Measurements from ENCODE around the gene PCDHA8. TPM values are rescaled to one million over a fixed set of nuclear protein-coding genes. Genes with fewer than 3 reads are reported as not detected.
"Not testable (repeated sequence)": the region's sequence is repeated elsewhere in the genome, so short reads cannot be mapped to it uniquely, and the experiment has no call there.

Gene PCDHA8
- total RNA-seq, 1 experiment from 2014 or later = not detected

DNA sequence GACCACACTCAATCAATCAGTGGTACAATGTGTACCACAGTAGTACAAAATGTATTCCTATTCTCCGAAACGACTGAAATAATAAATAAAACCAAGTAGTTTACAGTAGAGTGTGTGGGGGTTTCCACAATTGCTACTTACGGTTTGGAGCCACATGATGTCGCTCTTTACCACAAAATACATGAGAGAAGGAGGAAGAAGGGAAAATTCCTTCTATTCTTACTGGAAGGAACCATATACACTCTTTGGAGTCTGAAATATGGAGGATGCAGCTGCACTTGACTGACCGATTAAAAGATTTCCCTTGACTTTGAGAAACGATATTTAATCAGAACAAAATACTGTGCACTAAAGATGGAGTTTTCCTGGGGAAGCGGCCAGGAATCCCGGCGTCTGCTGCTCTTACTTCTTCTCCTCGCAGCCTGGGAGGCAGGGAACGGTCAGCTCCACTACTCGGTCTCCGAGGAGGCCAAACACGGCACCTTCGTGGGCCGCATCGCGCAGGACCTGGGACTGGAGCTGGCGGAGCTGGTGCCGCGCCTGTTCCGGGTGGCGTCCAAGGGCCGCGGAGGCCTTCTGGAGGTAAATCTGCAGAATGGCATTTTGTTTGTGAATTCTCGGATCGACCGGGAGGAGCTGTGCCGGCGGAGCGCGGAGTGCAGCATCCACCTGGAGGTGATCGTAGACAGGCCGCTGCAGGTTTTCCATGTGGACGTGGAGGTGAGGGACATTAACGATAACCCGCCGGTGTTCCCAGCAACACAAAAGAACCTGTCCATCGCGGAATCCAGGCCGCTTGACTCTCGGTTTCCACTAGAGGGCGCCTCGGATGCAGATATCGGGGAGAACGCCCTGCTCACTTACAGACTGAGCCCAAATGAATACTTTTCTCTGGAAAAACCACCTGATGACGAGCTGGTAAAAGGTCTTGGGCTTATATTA is 33.9 kb upstream of the PCDHA8 start, which contains the start of gene PCDHA4:
Gene PCDHA4 (plus strand): TSS at position 235 of the 942 bp plus-strand sequence.
- Histone ChIP-seq H3K4me1 (no peaks in the 10 kb centered on the region), H3K27me3 (replicated peaks; ENCODE audit: control insufficient read depth, insufficient read depth, low read length) (no peaks in the 10 kb centered on the region), H3K36me3 (ENCODE audit: control insufficient read depth, insufficient read depth, low read length) (no peaks in the 10 kb centered on the region), H3K4me3 (ENCODE audit: low read depth, low read length) (no peak within 1 kb of the TSS), H3K9me3 (no peaks in the 10 kb centered on the region)
- CTCF ChIA-PET = no interaction called here
- POLR2A ChIA-PET = no interaction called here
- no peak within 1 kb of the TSS for H3K4me3 Mint-ChIP-seq (ENCODE audit: unreplicated experiment)
- H3K27ac Mint-ChIP-seq (ENCODE audit: unreplicated experiment) = no peak within 1 kb of the TSS
- no peaks in the 10 kb centered on the region for H3K27me3 Mint-ChIP-seq (ENCODE audit: insufficient read depth, unreplicated experiment)
- TF ChIP-seq CTCF (IDR thresholded peaks at IDR 0.05; ENCODE audit: insufficient read depth in 1 of 2, low read depth in 1 of 2, low read length in 1 of 2, severe bottlenecking in 1 of 2, unreplicated experiment in 1 of 2) = peak; percentile 3 to 26
- DNase-seq = peak in 1 of 2 experiments; percentile 27
- intact Hi-C loops (cut with micrococcal nuclease; ENCODE audit: unreplicated experiment) = no loop called here
- no peaks in the 10 kb centered on the region for H3K36me3 Mint-ChIP-seq (ENCODE audit: insufficient read depth, unreplicated experiment)
- H3K4me1 Mint-ChIP-seq (ENCODE audit: low read depth, unreplicated experiment) = no peaks in the 10 kb centered on the region
- peaks cover 27% of the 10 kb centered on the region for H3K9me3 Mint-ChIP-seq (ENCODE audit: unreplicated experiment)
- no TSS peak for BruUV-seq (replicated peaks)

GRCh38 chr5:140808241-140808888 is 32.6 kb upstream of the PCDHA8 start:
- H3K9me3 Mint-ChIP-seq (ENCODE audit: unreplicated experiment) = peaks cover 26% of the 10 kb centered on the region
- H3K27me3 ChIP-seq (replicated peaks; ENCODE audit: control insufficient read depth, insufficient read depth, low read length); CTCF ChIA-PET; H3K27me3 Mint-ChIP-seq (ENCODE audit: insufficient read depth, unreplicated experiment); H3K4me3 ChIP-seq (ENCODE audit: low read depth, low read length); H3K4me3 Mint-ChIP-seq (ENCODE audit: unreplicated experiment); BruUV-seq (replicated peaks); H3K36me3 Mint-ChIP-seq (ENCODE audit: insufficient read depth, unreplicated experiment); H3K4me1 ChIP-seq; intact Hi-C loops (cut with micrococcal nuclease; ENCODE audit: unreplicated experiment); H3K36me3 ChIP-seq (ENCODE audit: control insufficient read depth, insufficient read depth, low read length); H3K27ac Mint-ChIP-seq (ENCODE audit: unreplicated experiment); H3K9me3 ChIP-seq; POLR2A ChIA-PET; H3K4me1 Mint-ChIP-seq (ENCODE audit: low read depth, unreplicated experiment); DNase-seq: not testable (repeated sequence)

DNA sequence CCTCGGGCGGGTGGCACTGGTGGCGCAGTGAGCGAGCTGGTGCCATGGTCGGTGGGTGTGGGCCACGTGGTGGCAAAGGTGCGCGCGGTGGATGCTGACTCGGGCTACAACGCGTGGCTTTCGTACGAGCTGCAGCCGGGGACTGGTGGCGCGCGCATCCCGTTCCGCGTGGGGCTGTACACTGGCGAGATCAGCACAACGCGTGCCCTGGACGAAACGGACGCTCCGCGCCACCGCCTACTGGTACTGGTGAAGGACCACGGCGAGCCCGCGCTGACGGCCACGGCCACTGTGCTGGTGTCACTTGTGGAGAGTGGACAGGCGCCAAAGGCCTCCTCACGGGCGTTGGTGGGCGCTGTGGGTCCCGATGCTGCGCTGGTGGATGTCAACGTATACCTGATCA is 32.1 kb upstream of the PCDHA8 start:
- CTCF ChIA-PET = no interaction called here
- no peaks in the 10 kb centered on the region for H3K4me1 ChIP-seq
- POLR2A ChIA-PET = no interaction called here
- no peaks in the 10 kb centered on the region for H3K27me3 Mint-ChIP-seq (ENCODE audit: insufficient read depth, unreplicated experiment)
- H3K9me3 ChIP-seq = no peaks in the 10 kb centered on the region
- TF ChIP-seq CTCF (IDR thresholded peaks at IDR 0.05; ENCODE audit: insufficient read depth in 1 of 2, low read depth in 1 of 2, low read length in 1 of 2, severe bottlenecking in 1 of 2, unreplicated experiment in 1 of 2) = no peak
- H3K36me3 Mint-ChIP-seq (ENCODE audit: insufficient read depth, unreplicated experiment) = no peaks in the 10 kb centered on the region
- H3K9me3 Mint-ChIP-seq (ENCODE audit: unreplicated experiment) = peaks cover 21% of the 10 kb centered on the region
- H3K36me3 ChIP-seq (ENCODE audit: control insufficient read depth, insufficient read depth, low read length) = no peaks in the 10 kb centered on the region
- no TSS peak for BruUV-seq (replicated peaks)
- no peak overlapping the region for H3K4me3 Mint-ChIP-seq (ENCODE audit: unreplicated experiment)
- intact Hi-C loops (cut with micrococcal nuclease; ENCODE audit: unreplicated experiment) = no loop called here
- no peak for DNase-seq
- no peak overlapping the region for H3K27ac Mint-ChIP-seq (ENCODE audit: unreplicated experiment)
- H3K27me3 ChIP-seq (replicated peaks; ENCODE audit: control insufficient read depth, insufficient read depth, low read length) = no peaks in the 10 kb centered on the region
- H3K4me1 Mint-ChIP-seq (ENCODE audit: low read depth, unreplicated experiment) = no peaks in the 10 kb centered on the region
- H3K4me3 ChIP-seq (ENCODE audit: low read depth, low read length) = no peak overlapping the region
